Activated gamma-delta T cell (primary cell): ENCODE results near the gene LMO7.

ENCODE experiments used
- DNase-seq: peaks from one replicate; lab custom pipeline; 2025; lab: John Stamatoyannopoulos, UW

The LMO7 gene

GRCh38 chr13:75843991-75844390, 207.9 kb downstream of the LMO7 start:
- DNase-seq, result no peak

- no peak for DNase-seq
These were observed 211.5 kb downstream of the LMO7 start for GRCh38 chr13:75847588-75847987.

- no peak for DNase-seq
These were observed 214.8 kb downstream of the LMO7 start for GRCh38 chr13:75850916-75851315.

- no peak for DNase-seq
These were observed 219.1 kb downstream of the LMO7 start for GRCh38 chr13:75855216-75855615.

- DNase-seq, result no peak
These were observed 219.7 kb downstream of the LMO7 start for GRCh38 chr13:75855847-75856246.

- no peak for DNase-seq
These were observed 221.2 kb downstream of the LMO7 start for GRCh38 chr13:75857291-75857690.

GRCh38 chr13:75860935-75861334, 224.8 kb downstream of the LMO7 start:
- DNase-seq, result no peak

- no peak for DNase-seq
These were observed 225.7 kb downstream of the LMO7 start for GRCh38 chr13:75861786-75862185.

- no peak for DNase-seq
These were observed 228.6 kb downstream of the LMO7 start for GRCh38 chr13:75864718-75865117.

GRCh38 chr13:75867379-75868117, 231.4 kb downstream of the LMO7 start:
- no peak for DNase-seq

- DNase-seq, result no peak
These were observed 233.9 kb downstream of the LMO7 start for GRCh38 chr13:75869981-75870380.

- no peak for DNase-seq
These were observed 234.3 kb downstream of the LMO7 start for GRCh38 chr13:75870397-75870903.

- DNase-seq, result no peak
These were observed 234.9 kb downstream of the LMO7 start for GRCh38 chr13:75871059-75871458.

GRCh38 chr13:75872980-75873379, 236.8 kb downstream of the LMO7 start:
- DNase-seq, result no peak

- DNase-seq, result no peak
These were observed 237.4 kb downstream of the LMO7 start for GRCh38 chr13:75873494-75873893.

GRCh38 chr13:75875450-75875849, 239.3 kb downstream of the LMO7 start:
- DNase-seq, result no peak

- no peak for DNase-seq
These were observed 240.3 kb downstream of the LMO7 start for GRCh38 chr13:75876142-75877050.

- no peak for DNase-seq
These were observed 240.9 kb downstream of the LMO7 start for GRCh38 chr13:75877071-75877470.

- DNase-seq, result no peak
These were observed 243.5 kb downstream of the LMO7 start for GRCh38 chr13:75879656-75880055.

GRCh38 chr13:75881109-75881775, 245.1 kb downstream of the LMO7 start:
- DNase-seq, result no peak

- no peak for DNase-seq
These were observed 246.1 kb downstream of the LMO7 start for GRCh38 chr13:75882261-75882660.

GRCh38 chr13:75889427-75889826, 253.3 kb downstream of the LMO7 start:
- DNase-seq, result no peak
